ENCODE measurements around the gene EFNA5. TPM values are rescaled to one million over a fixed set of nuclear protein-coding genes. Genes with fewer than 3 reads are reported as not detected.

EFNA5 gene
- total and polyA plus RNA-seq, 2 donors: 2.1 to 18.9 TPM

- H3K4me1 ChIP-seq (ENCODE audit: insufficient read depth): no peaks in the 10 kb centered on the region
- H3K27ac ChIP-seq (ENCODE audit: low read depth): no peak overlapping the region
- WGBS: 73% methylated on average over 3 of the region's 3 CpGs
- DNase-seq (ENCODE audit: extremely low spot score): no peak
- no peaks in the 10 kb centered on the region for H3K36me3 ChIP-seq (ENCODE audit: insufficient read depth)
- H3K4me3 ChIP-seq (ENCODE audit: low read depth, low read length): no peak overlapping the region
Measured at GRCh38 chr5:107597247-107597646, 73.5 kb downstream of the EFNA5 start.

GRCh38 chr5:107594253-107595045, 76.3 kb downstream of the EFNA5 start:
- H3K4me3 ChIP-seq (ENCODE audit: low read depth, low read length): no peak overlapping the region
- no peaks in the 10 kb centered on the region for H3K4me1 ChIP-seq (ENCODE audit: insufficient read depth)
- peak overlapping the region; percentile 38 for H3K27ac ChIP-seq (ENCODE audit: low read depth)
- WGBS: 63% methylated on average over 4 of the region's 4 CpGs
- no peak for DNase-seq (ENCODE audit: extremely low spot score)
- H3K36me3 ChIP-seq (ENCODE audit: insufficient read depth): no peaks in the 10 kb centered on the region

GRCh38 chr5:107593009-107593408, 77.7 kb downstream of the EFNA5 start:
- Histone ChIP-seq H3K4me1 (ENCODE audit: insufficient read depth) (no peaks in the 10 kb centered on the region), H3K27ac (ENCODE audit: low read depth) (no peak overlapping the region), H3K4me3 (ENCODE audit: low read depth, low read length) (no peak overlapping the region), H3K36me3 (ENCODE audit: insufficient read depth) (no peaks in the 10 kb centered on the region)
- no peak for DNase-seq (ENCODE audit: extremely low spot score)
- 63% methylated on average over 3 of the region's 3 CpGs for WGBS

GRCh38 chr5:107592515-107592914, 78.2 kb downstream of the EFNA5 start:
- DNase-seq (ENCODE audit: extremely low spot score): no peak
- H3K36me3 ChIP-seq (ENCODE audit: insufficient read depth): no peaks in the 10 kb centered on the region
- WGBS: 88% methylated on average over 7 of the region's 7 CpGs
- H3K4me3 ChIP-seq (ENCODE audit: low read depth, low read length): no peak overlapping the region
- no peaks in the 10 kb centered on the region for H3K4me1 ChIP-seq (ENCODE audit: insufficient read depth)
- H3K27ac ChIP-seq (ENCODE audit: low read depth): no peak overlapping the region

GRCh38 chr5:107590686-107591085, 80.1 kb downstream of the EFNA5 start:
- H3K4me1 ChIP-seq (ENCODE audit: insufficient read depth): no peaks in the 10 kb centered on the region
- H3K4me3 ChIP-seq (ENCODE audit: low read depth, low read length): no peak overlapping the region
- H3K36me3 ChIP-seq (ENCODE audit: insufficient read depth): no peaks in the 10 kb centered on the region
- no peak overlapping the region for H3K27ac ChIP-seq (ENCODE audit: low read depth)
- no peak for DNase-seq (ENCODE audit: extremely low spot score)
- 80% methylated on average over 1 of the region's 1 CpG for WGBS

GRCh38 chr5:107589520-107590193, 81.1 kb downstream of the EFNA5 start:
- no peak for DNase-seq (ENCODE audit: extremely low spot score)
- WGBS: 85% methylated on average over 7 of the region's 7 CpGs
- Histone ChIP-seq H3K4me3 (ENCODE audit: low read depth, low read length) (no peak overlapping the region), H3K4me1 (ENCODE audit: insufficient read depth) (no peaks in the 10 kb centered on the region), H3K36me3 (ENCODE audit: insufficient read depth) (no peaks in the 10 kb centered on the region), H3K27ac (ENCODE audit: low read depth) (no peak overlapping the region)

- no peak overlapping the region for H3K27ac ChIP-seq (ENCODE audit: low read depth)
- no peaks in the 10 kb centered on the region for H3K4me1 ChIP-seq (ENCODE audit: insufficient read depth)
- H3K36me3 ChIP-seq (ENCODE audit: insufficient read depth): no peaks in the 10 kb centered on the region
- DNase-seq (ENCODE audit: extremely low spot score): no peak
- H3K4me3 ChIP-seq (ENCODE audit: low read depth, low read length): no peak overlapping the region
Measured at GRCh38 chr5:107582625-107583024, 88.1 kb downstream of the EFNA5 start.

GRCh38 chr5:107580889-107581820, 89.6 kb downstream of the EFNA5 start:
- Histone ChIP-seq H3K36me3 (ENCODE audit: insufficient read depth) (no peaks in the 10 kb centered on the region), H3K4me1 (ENCODE audit: insufficient read depth) (no peaks in the 10 kb centered on the region), H3K27ac (ENCODE audit: low read depth) (no peak overlapping the region), H3K4me3 (ENCODE audit: low read depth, low read length) (no peak overlapping the region)
- 62% methylated on average over 8 of the region's 8 CpGs for WGBS
- DNase-seq (ENCODE audit: extremely low spot score): no peak

- Histone ChIP-seq H3K36me3 (ENCODE audit: insufficient read depth) (no peaks in the 10 kb centered on the region), H3K4me3 (ENCODE audit: low read depth, low read length) (no peak overlapping the region), H3K27ac (ENCODE audit: low read depth) (no peak overlapping the region), H3K4me1 (ENCODE audit: insufficient read depth) (no peaks in the 10 kb centered on the region)
- WGBS: 89% methylated on average over 4 of the region's 4 CpGs
- DNase-seq (ENCODE audit: extremely low spot score): no peak
Measured at GRCh38 chr5:107578051-107578635, 92.6 kb downstream of the EFNA5 start.

GRCh38 chr5:107577394-107577950, 93.3 kb downstream of the EFNA5 start:
- H3K36me3 ChIP-seq (ENCODE audit: insufficient read depth): no peaks in the 10 kb centered on the region
- H3K27ac ChIP-seq (ENCODE audit: low read depth): no peak overlapping the region
- no peaks in the 10 kb centered on the region for H3K4me1 ChIP-seq (ENCODE audit: insufficient read depth)
- WGBS: 74% methylated on average over 8 of the region's 8 CpGs
- no peak overlapping the region for H3K4me3 ChIP-seq (ENCODE audit: low read depth, low read length)
- no peak for DNase-seq (ENCODE audit: extremely low spot score)

GRCh38 chr5:107576736-107577393, 93.9 kb downstream of the EFNA5 start:
- 86% methylated on average over 3 of the region's 3 CpGs for WGBS
- DNase-seq (ENCODE audit: extremely low spot score): no peak
- H3K4me1 ChIP-seq (ENCODE audit: insufficient read depth): no peaks in the 10 kb centered on the region

GRCh38 chr5:107576155-107576554, 94.6 kb downstream of the EFNA5 start:
- Histone ChIP-seq H3K4me1 (ENCODE audit: insufficient read depth) (no peaks in the 10 kb centered on the region), H3K4me3 (ENCODE audit: low read depth, low read length) (no peak overlapping the region), H3K36me3 (ENCODE audit: insufficient read depth) (no peaks in the 10 kb centered on the region), H3K27ac (ENCODE audit: low read depth) (no peak overlapping the region)
- 85% methylated on average over 4 of the region's 4 CpGs for WGBS
- DNase-seq (ENCODE audit: extremely low spot score): no peak

More at GRCh38 chr5:107576736-107577393, 93.9 kb downstream of the EFNA5 start:
- H3K36me3 ChIP-seq (ENCODE audit: insufficient read depth): no peaks in the 10 kb centered on the region
- no peak overlapping the region for H3K4me3 ChIP-seq (ENCODE audit: low read depth, low read length)
- peak overlapping the region; percentile 38 for H3K27ac ChIP-seq (ENCODE audit: low read depth)
